ENCODE measurements around the gene LSM14A. TPM values are rescaled to one million over a fixed set of nuclear protein-coding genes. Genes with fewer than 3 reads are reported as not detected.

Gene LSM14A
- total and polyA plus RNA-seq, 4 donors: 12.6 to 133 (median 48.0) TPM

- TF ChIP-seq FOXA2 (IDR thresholded peaks at IDR 0.05) (no peak), TAF1 (conservative IDR thresholded peaks at IDR 0.05) (no peak), FOXA1 (IDR thresholded peaks at IDR 0.05) (no peak), GABPA (IDR thresholded peaks at IDR 0.05 in 1 of 2, conservative IDR thresholded peaks at IDR 0.05 in 1 of 2) (peak; percentile 43 to 51), HNF4A (conservative IDR thresholded peaks at IDR 0.05) (no peak), ZBTB33 (IDR thresholded peaks at IDR 0.05) (no peak), MAX (IDR thresholded peaks at IDR 0.05) (peak; percentile 87), RXRA (IDR thresholded peaks at IDR 0.05) (peak in 1 of 2 donors; percentile 29), EGR1 (IDR thresholded peaks at IDR 0.05; ENCODE audit: low read depth in 2 of 2) (peak; percentile 53 to 55)
Observed at GRCh38 chr19:34269968-34270621, 97.8 kb downstream of the LSM14A start (continued).

GRCh38 chr19:34273121-34273520, 100.8 kb downstream of the LSM14A start:
- no peaks in the 10 kb centered on the region for H3K36me3 ChIP-seq (ENCODE audit: control insufficient read depth in 4 of 4, insufficient read depth in 3 of 4, low read depth in 1 of 4, low read length in 3 of 4)
- DNase-seq (ENCODE audit: low spot score): no peak
- no peak overlapping the region for H3K9ac ChIP-seq (ENCODE audit: low read depth in 1 of 2, low read length in 2 of 2)
- TF ChIP-seq GABPA (IDR thresholded peaks at IDR 0.05 in 1 of 2, conservative IDR thresholded peaks at IDR 0.05 in 1 of 2) (no peak), FOXA2 (IDR thresholded peaks at IDR 0.05) (no peak), EGR1 (IDR thresholded peaks at IDR 0.05; ENCODE audit: low read depth in 2 of 2) (no peak), RXRA (IDR thresholded peaks at IDR 0.05) (no peak), ATF3 (IDR thresholded peaks at IDR 0.05) (no peak), SP1 (IDR thresholded peaks at IDR 0.05) (no peak), NR2F2 (IDR thresholded peaks at IDR 0.05) (no peak), REST (IDR thresholded peaks at IDR 0.05) (no peak), JUND (IDR thresholded peaks at IDR 0.05) (no peak), FOXA1 (IDR thresholded peaks at IDR 0.05) (no peak), MAX (IDR thresholded peaks at IDR 0.05) (no peak), HNF4A (conservative IDR thresholded peaks at IDR 0.05) (no peak), HNF4G (IDR thresholded peaks at IDR 0.05) (no peak), ZBTB33 (IDR thresholded peaks at IDR 0.05) (no peak), CTCF (IDR thresholded peaks at IDR 0.05; ENCODE audit: low read depth, low read length, missing input control) (no peak), RAD21 (IDR thresholded peaks at IDR 0.05) (no peak), YY1 (IDR thresholded peaks at IDR 0.05) (no peak), TAF1 (conservative IDR thresholded peaks at IDR 0.05) (no peak)
- WGBS: 92% methylated on average over 4 of the region's 4 CpGs
- H3K27me3 ChIP-seq (ENCODE audit: control insufficient read depth in 4 of 4, insufficient read depth in 4 of 4, low read length in 3 of 4): no peaks in the 10 kb centered on the region
- H3K27ac ChIP-seq (ENCODE audit: low read depth in 1 of 2, low read length in 2 of 2): no peak overlapping the region
- H3K9me3 ChIP-seq (ENCODE audit: control insufficient read depth in 4 of 4, low read length in 3 of 4): no peaks in the 10 kb centered on the region
- peaks cover 5 to 23% (median 13%) of the 10 kb centered on the region in 4 donors for H3K4me1 ChIP-seq (ENCODE audit: control insufficient read depth in 4 of 4, insufficient read depth in 4 of 4, low read length in 3 of 4)
- no peak overlapping the region for H3K4me3 ChIP-seq (ENCODE audit: low read depth in 1 of 3, low read length in 3 of 3)
